WTC11 (cell line): ENCODE data around the gene COL19A1. TPM values are rescaled to one million over a fixed set of nuclear protein-coding genes. Genes with fewer than 3 reads are reported as not detected.

Experiments
- ATAC-seq: fragments of 200-7000 bp; cut with Tn5 transposase; 2 replicates; pipeline ENCODE4 v1.10.0; 2021; ENCODE audit warnings: mild to moderate bottlenecking, moderate library complexity
- CTCF ChIA-PET: fragments of 300-600 bp; sonication (Branson Sonifier 250); formaldehyde crosslinking; loops from one replicate; lab custom pipeline; 2021; ENCODE audit warnings: antibody characterized with exemption; lab: Charles Lee
- POLR2A ChIA-PET: fragments of 350-600 bp; sonication (Branson Sonifier 250); formaldehyde crosslinking; loops from one replicate; lab custom pipeline; 2021; ENCODE audit warnings: antibody characterized with exemption; lab: Charles Lee
- DNase-seq: peaks from one replicate; pipeline ENCODE4 v3.0.0; 2021; ENCODE audit warnings: low spot score
- H3K27ac Mint-ChIP-seq: 2 replicates; pipeline ENCODE4 v1.8.0; 2021; ENCODE audit warnings: mixed read lengths
- H3K27me3 Mint-ChIP-seq: 2 replicates; pipeline ENCODE4 v1.8.0; 2021; ENCODE audit warnings: low read depth, mild to moderate bottlenecking, moderate library complexity, mixed read lengths
- H3K36me3 Mint-ChIP-seq: 2 replicates; pipeline ENCODE4 v1.8.0; 2021; ENCODE audit warnings: mixed read lengths
- H3K4me1 Mint-ChIP-seq: 2 replicates; pipeline ENCODE4 v1.8.0; 2022; ENCODE audit warnings: mixed read lengths
- H3K4me3 Mint-ChIP-seq: 2 replicates; pipeline ENCODE4 v1.8.0; 2021; ENCODE audit warnings: mild to moderate bottlenecking, moderate library complexity, mixed read lengths
- H3K9me3 Mint-ChIP-seq: 2 replicates; pipeline ENCODE4 v1.8.0; 2021; ENCODE audit warnings: mixed read lengths
- E2F5 ChIP-seq: sonication (generic); formaldehyde crosslinking; IDR thresholded peaks from 2 replicates; pipeline ENCODE4 v1.8.1; 2022; ENCODE audit warnings: mild to moderate bottlenecking, moderate library complexity, missing genetic modification reagents
- ELF4 ChIP-seq: sonication (generic); formaldehyde crosslinking; IDR thresholded peaks from 2 replicates; pipeline ENCODE4 v1.8.1; 2022; ENCODE audit warnings: low read depth, mild to moderate bottlenecking, moderate library complexity, missing genetic modification reagents
- FOXJ3 ChIP-seq: sonication (generic); formaldehyde crosslinking; IDR thresholded peaks from 2 replicates; pipeline ENCODE4 v1.9.0; 2021; ENCODE audit warnings: missing genetic modification reagents, mild to moderate bottlenecking, borderline replicate concordance
- GRHL2 ChIP-seq: fragments of 250-450 bp; sonication (Bioruptor Pico); IDR thresholded peaks from 2 replicates; pipeline ENCODE4 v1.8.0; 2022; ENCODE audit warnings: mild to moderate bottlenecking, moderate library complexity; ENCODE audit not compliant: insufficient replicate concordance, severe bottlenecking
- JAZF1 ChIP-seq: fragments of 250-450 bp; sonication (Bioruptor Pico); IDR thresholded peaks from 2 replicates; pipeline ENCODE4 v1.9.0; 2021; ENCODE audit warnings: moderate library complexity, mild to moderate bottlenecking, inconsistent platforms
- JUN ChIP-seq: sonication (generic); formaldehyde crosslinking; IDR thresholded peaks from 2 replicates; pipeline ENCODE4 v1.8.0; 2023; ENCODE audit warnings: mild to moderate bottlenecking, missing genetic modification reagents
- NR1H2 ChIP-seq: sonication (generic); formaldehyde crosslinking; IDR thresholded peaks from 2 replicates; pipeline ENCODE4 v1.9.0; 2021; ENCODE audit warnings: mild to moderate bottlenecking, moderate library complexity, missing genetic modification reagents
- OVOL2 ChIP-seq: fragments of 250-450 bp; sonication (Bioruptor Pico); IDR thresholded peaks from 2 replicates; pipeline ENCODE4 v1.9.0; 2021; ENCODE audit warnings: mild to moderate bottlenecking, borderline replicate concordance
- PREB ChIP-seq: sonication (generic); formaldehyde crosslinking; IDR thresholded peaks from 2 replicates; pipeline ENCODE4 v1.8.1; 2022; ENCODE audit warnings: mild to moderate bottlenecking, missing genetic modification reagents, moderate library complexity, borderline replicate concordance
- SP1 ChIP-seq: sonication (generic); formaldehyde crosslinking; conservative IDR thresholded peaks from 2 replicates; pipeline ENCODE4 v1.8.1; 2022; ENCODE audit warnings: missing genetic modification reagents
- USF1 ChIP-seq: sonication (generic); formaldehyde crosslinking; IDR thresholded peaks from 2 replicates; pipeline ENCODE4 v1.8.0; 2022; ENCODE audit warnings: mild to moderate bottlenecking, missing genetic modification reagents
- ZNF232 ChIP-seq: sonication (generic); formaldehyde crosslinking; IDR thresholded peaks from 2 replicates; pipeline ENCODE4 v1.8.0; 2022; ENCODE audit warnings: mild to moderate bottlenecking, missing genetic modification reagents
- ZNF425 ChIP-seq: fragments of 250-450 bp; sonication (Bioruptor Pico); conservative IDR thresholded peaks from 2 replicates; pipeline ENCODE4 v1.9.0; 2021; ENCODE audit warnings: mild to moderate bottlenecking
- ZNF671 ChIP-seq: fragments of 250-450 bp; sonication (Bioruptor Pico); IDR thresholded peaks from 2 replicates; pipeline ENCODE4 v1.8.0; 2021; ENCODE audit warnings: mild to moderate bottlenecking
- total RNA-seq: library from RNA; stranded (reverse); gene quantifications from 3 replicates; pipeline ENCODE4 v1.2.3, GENCODE V29; 2021
- TF ChIP-seq, protein P1 (sequence below): sonication (generic); formaldehyde crosslinking; IDR thresholded peaks from 2 replicates; pipeline ENCODE4 v1.8.1; 2023; ENCODE audit warnings: mild to moderate bottlenecking, missing genetic modification reagents, moderate library complexity
- TF ChIP-seq, protein P2 (sequence below): fragments of 200-600 bp; IDR thresholded peaks from 2 replicates; pipeline ENCODE4 v1.8.0; 2022; ENCODE audit warnings: antibody characterized with exemption
- TF ChIP-seq, protein P3 (sequence below): sonication (generic); formaldehyde crosslinking; IDR thresholded peaks from 2 replicates; pipeline ENCODE4 v1.8.1; 2023; ENCODE audit warnings: mild to moderate bottlenecking, missing genetic modification reagents, borderline replicate concordance

The COL19A1 gene
- total RNA-seq, 1 experiment from 2014 or later = not detected

- no peak for TF ChIP-seq ZNF425 (CRISPR knock-in tag)
- TF ChIP-seq NR1H2 (CRISPR knock-in tag) = no peak
- TF ChIP-seq USF1 = no peak
- TF ChIP-seq, protein P1, sequence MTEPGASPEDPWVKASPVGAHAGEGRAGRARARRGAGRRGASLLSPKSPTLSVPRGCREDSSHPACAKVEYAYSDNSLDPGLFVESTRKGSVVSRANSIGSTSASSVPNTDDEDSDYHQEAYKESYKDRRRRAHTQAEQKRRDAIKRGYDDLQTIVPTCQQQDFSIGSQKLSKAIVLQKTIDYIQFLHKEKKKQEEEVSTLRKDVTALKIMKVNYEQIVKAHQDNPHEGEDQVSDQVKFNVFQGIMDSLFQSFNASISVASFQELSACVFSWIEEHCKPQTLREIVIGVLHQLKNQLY (CRISPR knock-in tag) = no peak
- TF ChIP-seq SP1 (CRISPR knock-in tag) = no peak
- no peak for TF ChIP-seq FOXJ3
- TF ChIP-seq, protein P2, sequence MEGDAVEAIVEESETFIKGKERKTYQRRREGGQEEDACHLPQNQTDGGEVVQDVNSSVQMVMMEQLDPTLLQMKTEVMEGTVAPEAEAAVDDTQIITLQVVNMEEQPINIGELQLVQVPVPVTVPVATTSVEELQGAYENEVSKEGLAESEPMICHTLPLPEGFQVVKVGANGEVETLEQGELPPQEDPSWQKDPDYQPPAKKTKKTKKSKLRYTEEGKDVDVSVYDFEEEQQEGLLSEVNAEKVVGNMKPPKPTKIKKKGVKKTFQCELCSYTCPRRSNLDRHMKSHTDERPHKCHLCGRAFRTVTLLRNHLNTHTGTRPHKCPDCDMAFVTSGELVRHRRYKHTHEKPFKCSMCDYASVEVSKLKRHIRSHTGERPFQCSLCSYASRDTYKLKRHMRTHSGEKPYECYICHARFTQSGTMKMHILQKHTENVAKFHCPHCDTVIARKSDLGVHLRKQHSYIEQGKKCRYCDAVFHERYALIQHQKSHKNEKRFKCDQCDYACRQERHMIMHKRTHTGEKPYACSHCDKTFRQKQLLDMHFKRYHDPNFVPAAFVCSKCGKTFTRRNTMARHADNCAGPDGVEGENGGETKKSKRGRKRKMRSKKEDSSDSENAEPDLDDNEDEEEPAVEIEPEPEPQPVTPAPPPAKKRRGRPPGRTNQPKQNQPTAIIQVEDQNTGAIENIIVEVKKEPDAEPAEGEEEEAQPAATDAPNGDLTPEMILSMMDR = no peak
- TF ChIP-seq, all 79 proteins: peak for 0
These were observed 185.1 kb downstream of the COL19A1 start (continued) for GRCh38 chr6:70051197-70052124.

DNA sequence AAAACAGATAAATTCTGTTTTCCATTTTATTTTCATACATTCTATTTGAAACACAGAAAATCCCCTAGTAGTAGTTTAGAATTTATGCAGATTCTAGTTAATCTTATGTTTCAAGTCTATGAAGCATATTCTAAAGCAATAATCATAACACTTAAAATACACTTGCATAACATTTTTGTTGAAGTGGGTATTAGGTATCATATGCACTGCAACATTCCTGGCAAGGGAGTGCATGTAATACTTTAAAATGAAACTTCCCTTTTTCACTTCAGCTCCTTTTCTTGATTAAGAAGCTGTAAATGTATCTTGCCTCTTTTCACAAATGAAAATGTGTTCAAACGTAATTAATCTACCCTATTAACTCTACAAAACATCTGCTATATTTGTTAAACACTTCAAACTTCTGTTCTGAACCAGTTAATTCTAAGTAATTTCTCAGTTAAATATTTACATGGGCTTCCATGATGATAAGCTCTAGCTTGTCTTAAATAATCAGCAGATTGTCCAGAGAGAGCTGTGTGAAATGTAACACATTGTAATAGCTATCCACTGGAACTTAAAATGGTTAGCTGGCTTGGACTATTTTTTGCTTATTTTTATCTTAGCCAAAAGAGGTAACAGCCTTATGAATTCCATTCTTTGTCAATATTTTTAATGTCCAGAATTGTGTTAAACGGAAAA, 192.8 kb downstream of the COL19A1 start:
- POLR2A ChIA-PET = no interaction called here
- CTCF ChIA-PET = no interaction called here
- no peaks in the 10 kb centered on the region for H3K27me3 Mint-ChIP-seq
- H3K27ac Mint-ChIP-seq = no peak overlapping the region
- ATAC-seq = no peak
- no peaks in the 10 kb centered on the region for H3K9me3 Mint-ChIP-seq
- H3K4me1 Mint-ChIP-seq = no peaks in the 10 kb centered on the region
- TF ChIP-seq ZNF671 (CRISPR knock-in tag) (no peak), PREB (CRISPR knock-in tag) (no peak), OVOL2 (CRISPR knock-in tag) (no peak), JUN (no peak), JAZF1 (no peak), ELF4 (CRISPR knock-in tag) (no peak), GRHL2 (CRISPR knock-in tag) (no peak), E2F5 (CRISPR knock-in tag) (no peak), ZNF232 (no peak), USF1 (no peak)
- TF ChIP-seq, protein P3, sequence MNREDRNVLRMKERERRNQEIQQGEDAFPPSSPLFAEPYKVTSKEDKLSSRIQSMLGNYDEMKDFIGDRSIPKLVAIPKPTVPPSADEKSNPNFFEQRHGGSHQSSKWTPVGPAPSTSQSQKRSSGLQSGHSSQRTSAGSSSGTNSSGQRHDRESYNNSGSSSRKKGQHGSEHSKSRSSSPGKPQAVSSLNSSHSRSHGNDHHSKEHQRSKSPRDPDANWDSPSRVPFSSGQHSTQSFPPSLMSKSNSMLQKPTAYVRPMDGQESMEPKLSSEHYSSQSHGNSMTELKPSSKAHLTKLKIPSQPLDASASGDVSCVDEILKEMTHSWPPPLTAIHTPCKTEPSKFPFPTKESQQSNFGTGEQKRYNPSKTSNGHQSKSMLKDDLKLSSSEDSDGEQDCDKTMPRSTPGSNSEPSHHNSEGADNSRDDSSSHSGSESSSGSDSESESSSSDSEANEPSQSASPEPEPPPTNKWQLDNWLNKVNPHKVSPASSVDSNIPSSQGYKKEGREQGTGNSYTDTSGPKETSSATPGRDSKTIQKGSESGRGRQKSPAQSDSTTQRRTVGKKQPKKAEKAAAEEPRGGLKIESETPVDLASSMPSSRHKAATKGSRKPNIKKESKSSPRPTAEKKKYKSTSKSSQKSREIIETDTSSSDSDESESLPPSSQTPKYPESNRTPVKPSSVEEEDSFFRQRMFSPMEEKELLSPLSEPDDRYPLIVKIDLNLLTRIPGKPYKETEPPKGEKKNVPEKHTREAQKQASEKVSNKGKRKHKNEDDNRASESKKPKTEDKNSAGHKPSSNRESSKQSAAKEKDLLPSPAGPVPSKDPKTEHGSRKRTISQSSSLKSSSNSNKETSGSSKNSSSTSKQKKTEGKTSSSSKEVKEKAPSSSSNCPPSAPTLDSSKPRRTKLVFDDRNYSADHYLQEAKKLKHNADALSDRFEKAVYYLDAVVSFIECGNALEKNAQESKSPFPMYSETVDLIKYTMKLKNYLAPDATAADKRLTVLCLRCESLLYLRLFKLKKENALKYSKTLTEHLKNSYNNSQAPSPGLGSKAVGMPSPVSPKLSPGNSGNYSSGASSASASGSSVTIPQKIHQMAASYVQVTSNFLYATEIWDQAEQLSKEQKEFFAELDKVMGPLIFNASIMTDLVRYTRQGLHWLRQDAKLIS (CRISPR knock-in tag) = no peak
- TF ChIP-seq, all 79 proteins: peak for 0
- H3K4me3 Mint-ChIP-seq = no peak overlapping the region
- no peak for DNase-seq
- H3K36me3 Mint-ChIP-seq = no peaks in the 10 kb centered on the region
